SK-N-SH (cell line): ENCODE measurements around the gene MUC7. TPM values are rescaled to one million over a fixed set of nuclear protein-coding genes. Genes with fewer than 3 reads are reported as not detected.
A peak's percentile ranks its signal among the peaks of the same experiment; 100 is the strongest.
"Not testable (repeated sequence)": the region's sequence is repeated elsewhere in the genome, so short reads cannot be mapped to it uniquely, and the experiment has no call there.

Experiments
- CTCF ChIA-PET: fragments of 300-600, 350-600 bp; formaldehyde crosslinking; extraction: SDS; loops from one replicate; lab custom pipeline; 2021; lab: Yijun Ruan, JAX
- POLR2A ChIA-PET: fragments of 350-600 bp; sonication (Branson Sonifier 250); formaldehyde crosslinking; extraction: SDS; loops from one replicate; lab custom pipeline; 2020; ENCODE audit warnings: antibody characterized with exemption, inconsistent platforms; lab: Yijun Ruan, JAX
- DNase-seq: peaks from one replicate; pipeline ENCODE4 v3.0.0; 2012
- H2AFZ ChIP-seq: fragments of 200-600 bp; sonication (generic); 2 replicates; pipeline ENCODE4 v1.8.1; 2016; ENCODE audit warnings: antibody characterized with exemption, mild to moderate bottlenecking, low read depth
- H3F3A ChIP-seq: fragments of 200-600 bp; sonication (generic); replicated peaks from 2 replicates; pipeline ENCODE3; 2016; ENCODE audit warnings: antibody characterized with exemption, mild to moderate bottlenecking; ENCODE audit not compliant: insufficient read depth
- H3K27ac ChIP-seq, 2 experiments: fragments of 200-500 bp in 1 of 2; fragments of 200-600 bp in 1 of 2; sonication (Bioruptor generic) in 1 of 2; sonication (generic), shearing (Covaris generic) in 1 of 2; 2 replicates each; pipeline versions ENCODE4 v1.5.1 to v1.6.1; 2014 to 2016; ENCODE audit warnings: low read depth in 2 of 2, inconsistent platforms in 1 of 2, low read length in 1 of 2, mild to moderate bottlenecking in 1 of 2, mixed read lengths in 1 of 2
- H3K27me3 ChIP-seq: fragments of 200-600 bp; sonication (generic), shearing (Covaris generic); 2 replicates; pipeline ENCODE4 v1.6.1; 2016; ENCODE audit warnings: mixed run types; ENCODE audit not compliant: insufficient read depth
- H3K36me3 ChIP-seq, 2 experiments: fragments of 200-500 bp in 1 of 2; fragments of 200-600 bp in 1 of 2; sonication (Bioruptor generic) in 1 of 2; sonication (generic) in 1 of 2; replicated peaks in 1 of 2; 2 replicates each; pipeline versions ENCODE3 to v1.5.1; 2014 to 2016; ENCODE audit warnings: low read length in 1 of 2, mild to moderate bottlenecking in 1 of 2; ENCODE audit not compliant: insufficient read depth in 2 of 2, control insufficient read depth in 1 of 2
- H3K4me1 ChIP-seq, 2 experiments: fragments of 200-500 bp in 1 of 2; fragments of 200-600 bp in 1 of 2; sonication (Bioruptor generic) in 1 of 2; sonication (generic), shearing (Covaris generic) in 1 of 2; 2 replicates each; pipeline versions ENCODE4 v1.5.1 to v1.6.1; 2014 to 2016; ENCODE audit warnings: low read depth in 1 of 2, low read length in 1 of 2, mixed run types in 1 of 2; ENCODE audit not compliant: insufficient read depth in 2 of 2, control insufficient read depth in 1 of 2
- H3K4me2 ChIP-seq: fragments of 200-600 bp; sonication (generic), shearing (Covaris generic); 2 replicates; pipeline ENCODE4 v1.6.1; 2017; ENCODE audit warnings: mixed run types
- H3K4me3 ChIP-seq, 2 experiments: fragments of 200-500 bp in 1 of 2; fragments of 200-600 bp in 1 of 2; sonication (Bioruptor generic) in 1 of 2; sonication (generic), shearing (Covaris generic) in 1 of 2; 2 replicates each; pipeline versions ENCODE4 v1.5.1 to v1.8.1; 2014 to 2016; ENCODE audit warnings: low read depth in 2 of 2, inconsistent platforms in 1 of 2, low read length in 1 of 2, mild to moderate bottlenecking in 1 of 2, mixed read lengths in 1 of 2, moderate library complexity in 1 of 2
- H3K79me2 ChIP-seq: fragments of 200-600 bp; sonication (generic); 2 replicates; pipeline ENCODE4 v1.8.1; 2017; ENCODE audit warnings: mild to moderate bottlenecking; ENCODE audit not compliant: insufficient read depth
- H3K9ac ChIP-seq: fragments of 200-600 bp; sonication (generic); 2 replicates; pipeline ENCODE4 v1.6.1; 2017; ENCODE audit warnings: mixed run types
- H3K9me2 ChIP-seq: fragments of 200-600 bp; sonication (generic); 2 replicates; pipeline ENCODE4 v1.6.1; 2017; ENCODE audit warnings: mixed run types
- H3K9me3 ChIP-seq: fragments of 200-600 bp; sonication (generic); 2 replicates; pipeline ENCODE4 v1.6.1; 2017; ENCODE audit warnings: mixed run types, mild to moderate bottlenecking, moderate library complexity
- H4K20me1 ChIP-seq: fragments of 200-600 bp; sonication (generic); 2 replicates; pipeline ENCODE4 v1.6.1; 2017; ENCODE audit warnings: mild to moderate bottlenecking, mixed run types; ENCODE audit not compliant: insufficient read depth
- EZH2phosphoT487 ChIP-seq: fragments of 200-600 bp; sonication (generic); IDR thresholded peaks from 2 replicates; pipeline ENCODE4 v1.6.1; 2017; ENCODE audit warnings: low read depth, mixed run types, mild to moderate bottlenecking, antibody characterized with exemption, moderate library complexity, borderline replicate concordance
- MAX ChIP-seq: IDR thresholded peaks from 2 replicates; pipeline ENCODE4 v1.4.0; 2012; ENCODE audit warnings: low read depth
- REST ChIP-seq: IDR thresholded peaks from 2 replicates; pipeline ENCODE4 v1.6.1; 2012; ENCODE audit warnings: mild to moderate bottlenecking, low read depth, low read length, moderate library complexity
- TEAD4 ChIP-seq: IDR thresholded peaks from 2 replicates; pipeline ENCODE4 v1.4.0; 2012; ENCODE audit warnings: mild to moderate bottlenecking, borderline replicate concordance; ENCODE audit not compliant: insufficient read depth
- WGBS: methylation state at CpG from one replicate; pipeline ENCODE4 v1.1.6; 2017; ENCODE audit warnings: low lambda C conversion rate; 5-methylcytosine and 5-hydroxymethylcytosine counted together
- polyA plus RNA-seq, 3 experiments: library from polyadenylated mRNA; depleted of rRNA; stranded (reverse); fragments of >200 nt; gene quantifications; 2 replicates each; pipeline ENCODE4 v1.2.3, GENCODE V29; 2012

The MUC7 gene
- polyA plus RNA-seq, 1 of the 3 experiments (the other 2 are of a cell fraction), result not detected

- no peaks in the 10 kb centered on the region for H3K79me2 ChIP-seq
- H3F3A ChIP-seq, result no peaks in the 10 kb centered on the region
- H3K4me3 ChIP-seq, result no peak overlapping the region
- H3K4me1 ChIP-seq, result no peaks in the 10 kb centered on the region
- 14% methylated on average over 6 of the region's 6 CpGs for WGBS
- H3K36me3 ChIP-seq, result no peaks in the 10 kb centered on the region
- H3K27me3 ChIP-seq, result no peaks in the 10 kb centered on the region; the same call in 1 of the 2 replicates
- H3K9ac ChIP-seq, result no peak overlapping the region
- H3K9me2 ChIP-seq, result no peaks in the 10 kb centered on the region
- H3K27ac ChIP-seq, result no peak overlapping the region
- no peak overlapping the region for H2AFZ ChIP-seq
- ChIA-PET POLR2A (no interaction called here), CTCF (no interaction called here)
- no peaks in the 10 kb centered on the region for H3K9me3 ChIP-seq
- H3K4me2 ChIP-seq, result no peak overlapping the region
- H4K20me1 ChIP-seq, result no peaks in the 10 kb centered on the region
- TF ChIP-seq TEAD4 (no peak), MAX (no peak), EZH2phosphoT487 (no peak)
- DNase-seq, result no peak
Observed at GRCh38 chr4:70496231-70496630, 24.2 kb downstream of the MUC7 start.

GRCh38 chr4:70501838-70502237 lies 29.8 kb downstream of the MUC7 start:
- DNase-seq, result not testable (repeated sequence)

More at GRCh38 chr4:70501838-70502237, 29.8 kb downstream of the MUC7 start:
- H2AFZ ChIP-seq, H3K4me1 ChIP-seq, H3K9me2 ChIP-seq, H3K9me3 ChIP-seq, H3K36me3 ChIP-seq, H3K27ac ChIP-seq, H3K9ac ChIP-seq, POLR2A ChIA-PET, H3K4me3 ChIP-seq, H3F3A ChIP-seq, H3K27me3 ChIP-seq, H3K79me2 ChIP-seq, H3K4me2 ChIP-seq, H4K20me1 ChIP-seq, CTCF ChIA-PET: not testable (repeated sequence)
- TF ChIP-seq REST, result 0 out of 2 replicates have a peak, but pooled peaks have one; percentile 51
- 20% methylated on average over 8 of the region's 8 CpGs for WGBS
